PC-9 (cell line): ENCODE results near the gene DOLK. TPM values are rescaled to one million over a fixed set of nuclear protein-coding genes. Genes with fewer than 3 reads are reported as not detected.

Experiments
- BruUV-seq: library from RNA; stranded (reverse); fragments of 400-500 nt; replicated peaks from 2 replicates; lab custom pipeline; 2021; lab: Mats Ljungman, UMichigan
- CTCF ChIA-PET: fragments of 300-600 bp; sonication (Branson Sonifier 250); formaldehyde crosslinking; loops from one replicate; lab custom pipeline; 2022; ENCODE audit warnings: antibody characterized with exemption; lab: Charles Lee
- POLR2A ChIA-PET: fragments of 300-600 bp; sonication (Branson Sonifier 250); formaldehyde crosslinking; loops from one replicate; lab custom pipeline; 2022; ENCODE audit warnings: antibody characterized with exemption; ENCODE audit not compliant: unreplicated experiment; lab: Charles Lee
- DNase-seq, 2 experiments: peaks; one replicate each; pipeline versions ENCODE4 v3.0.0 to v3.0.0-alpha.2; 2015 to 2022; ENCODE audit warnings: mixed read lengths in 1 of 2
- H2AFZ ChIP-seq: fragments of 200-600 bp; sonication (generic); 2 replicates; pipeline ENCODE4 v1.8.1; 2017; ENCODE audit warnings: antibody characterized with exemption
- H3F3A ChIP-seq: fragments of 200-600 bp; sonication (generic); 2 replicates; pipeline ENCODE4 v1.8.1; 2017; ENCODE audit warnings: antibody characterized with exemption, mild to moderate bottlenecking, low read depth; ENCODE audit not compliant: insufficient read depth
- H3K27ac ChIP-seq: fragments of 200-600 bp; sonication (generic); 2 replicates; pipeline ENCODE4 v1.6.1; 2016; ENCODE audit warnings: mixed run types
- H3K27me3 ChIP-seq: fragments of 200-600 bp; sonication (generic); 2 replicates; pipeline ENCODE4 v1.6.1; 2016; ENCODE audit warnings: low read depth, mixed run types; ENCODE audit not compliant: insufficient read depth
- H3K36me3 ChIP-seq: fragments of 200-600 bp; sonication (generic); 2 replicates; pipeline ENCODE4 v1.6.1; 2016; ENCODE audit warnings: low read depth, mixed run types
- H3K4me1 ChIP-seq: fragments of 200-600 bp; sonication (generic); replicated peaks from 2 replicates; pipeline ENCODE4 v1.6.1; 2016; ENCODE audit warnings: mixed run types; ENCODE audit not compliant: insufficient read depth
- H3K4me2 ChIP-seq: fragments of 200-600 bp; sonication (generic); 2 replicates; pipeline ENCODE4 v1.6.1; 2017; ENCODE audit warnings: mixed run types
- H3K4me3 ChIP-seq: fragments of 200-600 bp; sonication (generic); 2 replicates; pipeline ENCODE4 v1.6.1; 2016; ENCODE audit warnings: mixed run types
- H3K79me2 ChIP-seq: fragments of 200-600 bp; sonication (generic); 2 replicates; pipeline ENCODE4 v1.6.1; 2017; ENCODE audit warnings: low read depth, mixed run types
- H3K9me2 ChIP-seq: fragments of 200-600 bp; sonication (generic); 2 replicates; pipeline ENCODE4 v1.8.1; 2017; ENCODE audit warnings: mild to moderate bottlenecking; ENCODE audit not compliant: insufficient read depth
- H3K9me3 ChIP-seq: fragments of 200-600 bp; sonication (generic); 2 replicates; pipeline ENCODE4 v1.8.1; 2016; ENCODE audit warnings: low read depth; ENCODE audit not compliant: insufficient read depth
- H4K20me1 ChIP-seq: fragments of 200-600 bp; sonication (generic); 2 replicates; pipeline ENCODE4 v1.8.1; 2017; ENCODE audit not compliant: insufficient read depth
- CTCF ChIP-seq: fragments of 200-600 bp; sonication (generic); conservative IDR thresholded peaks from 2 replicates; pipeline ENCODE4 v1.6.1; 2017; ENCODE audit warnings: mixed run types, antibody characterized with exemption, mild to moderate bottlenecking, moderate library complexity
- EZH2 ChIP-seq: fragments of 200-600 bp; sonication (generic); IDR thresholded peaks from 2 replicates; pipeline ENCODE4 v1.8.0; 2017; ENCODE audit warnings: antibody characterized with exemption, low read depth
- intact Hi-C: fragments of 100-400 bp; cut with micrococcal nuclease; formaldehyde crosslinking; loops from one replicate; pipeline ENCODE4 v1.10.0; 2022; ENCODE audit not compliant: unreplicated experiment
- total RNA-seq: library from RNA; stranded (reverse); gene quantifications from 2 replicates; pipeline ENCODE4 v1.2.3, GENCODE V29; 2021

The DOLK gene
- total RNA-seq, 1 experiment from 2014 or later: 19.0 TPM

GRCh38 chr9:128908372-128908771 is 39.0 kb downstream of the DOLK start:
- H3K79me2 ChIP-seq: peaks cover 33% of the 10 kb centered on the region
- H3K4me1 ChIP-seq: peaks cover 48% of the 10 kb centered on the region
- H3F3A ChIP-seq: peaks cover 54% of the 10 kb centered on the region
- no peak overlapping the region for H3K27ac ChIP-seq
- no peaks in the 10 kb centered on the region for H3K9me3 ChIP-seq
- H2AFZ ChIP-seq: no peak overlapping the region
- no peak for DNase-seq
- H3K27me3 ChIP-seq: no peaks in the 10 kb centered on the region
- POLR2A ChIA-PET: no interaction called here
- H3K36me3 ChIP-seq: peaks cover 15% of the 10 kb centered on the region; the same call in 1 of the 2 replicates
- intact Hi-C loops: no loop called here
- CTCF ChIA-PET: interaction anchor here (0.8 kb wide), 1 partner anchor 120 kb away, joined by 7 read pairs; the partner anchor contains the start of gene SH3GLB2
- H3K4me3 ChIP-seq: no peak overlapping the region
- no peak overlapping the region for H3K4me2 ChIP-seq
- no TSS peak for BruUV-seq
- H3K9me2 ChIP-seq: no peaks in the 10 kb centered on the region
- no peaks in the 10 kb centered on the region for H4K20me1 ChIP-seq
- TF ChIP-seq EZH2 (no peak), CTCF (no peak)

DNA sequence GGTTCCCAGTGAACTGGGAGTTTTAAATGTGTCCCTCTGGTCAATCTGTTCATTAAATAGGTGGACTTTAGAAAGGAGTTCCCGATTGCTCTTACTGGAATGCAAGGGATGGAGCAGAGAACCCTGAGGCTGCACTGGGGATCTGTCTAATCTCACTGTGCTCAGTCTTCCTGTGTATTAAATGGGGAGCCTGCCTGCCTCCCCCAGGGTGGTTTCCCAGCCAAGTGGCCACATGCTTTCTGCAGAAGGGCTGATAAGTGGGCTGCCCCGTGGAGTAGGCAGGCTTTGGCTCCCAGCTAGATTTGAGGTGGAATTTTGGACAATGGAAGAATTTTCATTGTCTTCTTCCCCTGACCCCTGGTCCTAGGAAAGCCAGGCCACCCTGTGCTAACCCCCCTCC is 40.7 kb downstream of the DOLK start:
- ChIA-PET CTCF (interaction anchor here (0.7 kb wide), 1 partner anchor 29 kb away, joined by 5 read pairs; no protein-coding TSS in a partner anchor), POLR2A (no interaction called here)
- no peak overlapping the region for H3K4me3 ChIP-seq
- H3K9me2 ChIP-seq: no peaks in the 10 kb centered on the region
- intact Hi-C loops: no loop called here
- H3K9me3 ChIP-seq: no peaks in the 10 kb centered on the region
- H3K79me2 ChIP-seq: peaks cover 24% of the 10 kb centered on the region
- no peak overlapping the region for H2AFZ ChIP-seq
- H3K36me3 ChIP-seq: peaks cover 15% of the 10 kb centered on the region; the same call in 1 of the 2 replicates
- H3K4me2 ChIP-seq: no peak overlapping the region
- no peak for DNase-seq
- TF ChIP-seq CTCF: no peak
- no peak for TF ChIP-seq EZH2
- no peaks in the 10 kb centered on the region for H3K27me3 ChIP-seq
- H3K4me1 ChIP-seq: peaks cover 50% of the 10 kb centered on the region
- H4K20me1 ChIP-seq: no peaks in the 10 kb centered on the region
- H3F3A ChIP-seq: peaks cover 58% of the 10 kb centered on the region
- H3K27ac ChIP-seq: no peak overlapping the region
- BruUV-seq: no TSS peak

DNA sequence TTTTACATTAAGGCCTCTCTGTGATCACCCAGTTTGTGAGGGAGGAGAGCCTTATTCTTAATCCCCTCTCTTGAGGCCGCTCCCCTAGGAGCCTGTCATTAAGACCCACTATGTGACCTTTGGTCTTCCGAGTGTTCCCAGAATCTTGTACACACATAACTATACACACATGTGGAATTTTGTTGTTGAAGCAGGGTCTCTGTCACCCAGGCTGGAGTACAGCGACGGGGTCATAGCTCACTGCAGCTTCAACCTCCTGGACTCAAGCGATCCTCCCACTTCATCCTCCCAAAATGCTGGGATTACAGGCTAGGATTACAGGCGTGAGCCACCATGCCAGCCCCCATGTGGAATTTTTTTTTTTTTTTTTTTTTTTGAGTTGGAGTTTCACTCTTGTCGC is 41.4 kb downstream of the DOLK start:
- Histone ChIP-seq H3K36me3 (peaks cover 15% of the 10 kb centered on the region; the same call in 1 of the 2 replicates), H3K9me3 (no peaks in the 10 kb centered on the region), H3K4me3 (no peak overlapping the region), H3K4me1 (peaks cover 50% of the 10 kb centered on the region), H2AFZ (no peak overlapping the region), H3K9me2 (no peaks in the 10 kb centered on the region), H3K27ac (no peak overlapping the region), H3K27me3 (no peaks in the 10 kb centered on the region), H3K4me2 (no peak overlapping the region), H3K79me2 (peaks cover 25% of the 10 kb centered on the region), H3F3A (peaks cover 55% of the 10 kb centered on the region), H4K20me1 (no peaks in the 10 kb centered on the region)
- TF ChIP-seq EZH2 (no peak), CTCF (no peak)
- no TSS peak for BruUV-seq
- DNase-seq: no peak
- CTCF ChIA-PET: interaction anchor here (0.7 kb wide), 1 partner anchor 28 kb away, joined by 5 read pairs; no protein-coding TSS in a partner anchor
- POLR2A ChIA-PET: no interaction called here
- intact Hi-C loops: no loop called here
